ENCODE results near the gene ARHGAP30. TPM values are rescaled to one million over a fixed set of nuclear protein-coding genes. Genes with fewer than 3 reads are reported as not detected.
A peak's percentile ranks its signal among the peaks of the same experiment; 100 is the strongest.

Gene ARHGAP30
- total RNA-seq, 6 experiments from 2014 or later, result not detected

DNA sequence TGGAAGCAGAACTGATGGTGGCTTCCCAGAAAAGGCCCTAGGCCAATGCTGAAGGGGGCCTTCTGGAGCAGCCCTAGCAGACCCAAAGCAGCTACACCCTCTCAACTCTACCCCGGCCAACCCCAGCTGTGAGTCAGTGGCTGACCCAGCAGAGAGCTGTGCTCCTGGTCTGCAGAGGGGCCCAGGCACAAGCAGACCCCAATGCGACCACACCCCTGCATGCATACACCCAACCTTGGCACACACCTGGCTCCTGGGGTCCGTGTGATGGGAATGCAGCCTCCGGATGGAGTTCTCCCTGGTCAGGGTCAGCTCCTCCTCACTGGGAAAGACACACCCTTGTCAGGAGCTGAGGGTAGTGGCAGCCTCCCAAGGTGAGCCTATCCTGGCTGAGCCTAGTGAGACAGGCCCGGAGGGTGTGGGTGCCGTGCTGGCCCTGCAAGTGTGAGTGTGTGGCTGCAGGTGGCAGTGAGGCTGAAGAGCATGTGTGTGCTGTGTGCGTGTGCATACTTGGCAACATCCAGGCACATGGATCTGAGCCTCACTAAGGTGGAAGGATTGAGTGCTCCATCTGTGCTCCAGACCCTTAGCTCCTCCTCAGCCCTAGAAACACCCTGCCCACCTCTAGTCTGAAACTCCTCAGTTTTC, 3.9 kb upstream of the ARHGAP30 start:
- Mint-ChIP-seq H3K27me3 (ENCODE audit: insufficient read depth) (peaks cover 2% of the 10 kb centered on the region), H3K4me1 (ENCODE audit: low read depth) (no peaks in the 10 kb centered on the region), H3K4me3 (no peak overlapping the region), H3K36me3 (ENCODE audit: low read depth) (no peaks in the 10 kb centered on the region), H3K27ac (no peak overlapping the region), H3K9me3 (no peaks in the 10 kb centered on the region)
- no peak for DNase-seq
- TF ChIP-seq, protein P1, sequence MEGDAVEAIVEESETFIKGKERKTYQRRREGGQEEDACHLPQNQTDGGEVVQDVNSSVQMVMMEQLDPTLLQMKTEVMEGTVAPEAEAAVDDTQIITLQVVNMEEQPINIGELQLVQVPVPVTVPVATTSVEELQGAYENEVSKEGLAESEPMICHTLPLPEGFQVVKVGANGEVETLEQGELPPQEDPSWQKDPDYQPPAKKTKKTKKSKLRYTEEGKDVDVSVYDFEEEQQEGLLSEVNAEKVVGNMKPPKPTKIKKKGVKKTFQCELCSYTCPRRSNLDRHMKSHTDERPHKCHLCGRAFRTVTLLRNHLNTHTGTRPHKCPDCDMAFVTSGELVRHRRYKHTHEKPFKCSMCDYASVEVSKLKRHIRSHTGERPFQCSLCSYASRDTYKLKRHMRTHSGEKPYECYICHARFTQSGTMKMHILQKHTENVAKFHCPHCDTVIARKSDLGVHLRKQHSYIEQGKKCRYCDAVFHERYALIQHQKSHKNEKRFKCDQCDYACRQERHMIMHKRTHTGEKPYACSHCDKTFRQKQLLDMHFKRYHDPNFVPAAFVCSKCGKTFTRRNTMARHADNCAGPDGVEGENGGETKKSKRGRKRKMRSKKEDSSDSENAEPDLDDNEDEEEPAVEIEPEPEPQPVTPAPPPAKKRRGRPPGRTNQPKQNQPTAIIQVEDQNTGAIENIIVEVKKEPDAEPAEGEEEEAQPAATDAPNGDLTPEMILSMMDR (IDR thresholded peaks at IDR 0.05), result no peak

DNA sequence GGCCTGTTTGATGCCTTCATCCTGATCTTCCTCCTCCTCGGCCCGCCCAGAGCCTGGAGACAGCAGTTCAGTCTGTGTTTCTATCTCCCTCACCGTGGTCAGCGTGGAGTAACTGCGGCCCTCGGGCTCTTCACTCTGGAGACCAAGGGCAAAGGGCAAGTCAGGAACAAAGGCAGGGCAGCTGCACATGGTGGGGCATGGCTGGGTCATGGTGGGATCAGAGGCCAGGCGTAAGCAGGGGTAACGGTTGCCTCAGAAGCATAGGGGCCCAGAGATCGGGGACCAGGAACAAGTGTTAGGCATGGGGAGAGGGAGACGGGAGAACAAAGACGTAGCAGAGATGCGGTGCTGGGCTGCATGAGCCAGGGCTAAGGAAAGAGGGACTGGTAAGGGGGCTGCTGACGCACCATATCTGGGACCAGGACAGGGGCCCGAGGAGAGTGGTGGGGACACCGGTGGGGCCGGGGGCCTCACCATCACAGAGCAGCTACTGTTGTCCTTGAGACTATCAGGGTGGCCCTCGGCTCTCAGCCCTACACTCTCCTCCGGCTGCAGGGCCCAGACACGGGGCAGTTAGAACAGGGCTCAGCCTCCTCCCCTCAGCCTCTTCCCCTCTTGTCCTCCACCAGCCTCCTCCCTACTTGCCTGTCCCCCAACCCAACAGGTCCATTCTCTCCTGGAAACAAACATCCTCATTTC, 3.2 kb upstream of the ARHGAP30 start:
- Mint-ChIP-seq H3K4me1 (ENCODE audit: low read depth) (peaks cover 5% of the 10 kb centered on the region; the same call in 1 of the 2 replicates), H3K27ac (no peak overlapping the region), H3K36me3 (ENCODE audit: low read depth) (no peaks in the 10 kb centered on the region), H3K9me3 (no peaks in the 10 kb centered on the region), H3K4me3 (no peak overlapping the region), H3K27me3 (ENCODE audit: insufficient read depth) (peaks cover 2% of the 10 kb centered on the region)
- DNase-seq, result no peak
- TF ChIP-seq, protein P1 (IDR thresholded peaks at IDR 0.05), result no peak

DNA sequence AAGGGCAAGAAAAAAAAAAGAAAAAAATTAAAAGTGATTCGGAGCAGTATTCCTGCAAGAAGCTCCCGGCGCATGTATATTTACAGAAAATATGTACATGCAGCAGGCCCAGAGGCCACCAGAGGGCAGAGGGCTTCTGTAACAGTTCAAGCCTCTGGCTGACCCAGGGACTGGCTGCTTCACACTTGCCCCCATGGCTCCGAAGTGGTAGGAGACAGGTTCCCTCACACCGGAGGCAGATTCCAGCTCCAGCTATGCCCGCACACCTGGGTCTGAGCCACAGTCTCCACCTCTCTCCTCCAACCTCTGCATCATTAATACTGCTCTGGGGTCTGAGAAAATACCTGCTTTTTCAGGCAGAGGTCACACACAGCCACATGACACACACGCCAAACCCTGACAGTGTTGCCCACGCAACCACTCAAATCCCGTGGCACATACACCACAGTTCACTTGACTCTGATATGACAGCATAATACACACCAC, 2.2 kb upstream of the ARHGAP30 start:
- H3K36me3 Mint-ChIP-seq (ENCODE audit: low read depth), result no peaks in the 10 kb centered on the region
- peak; percentile 28 for DNase-seq
- peaks cover 5% of the 10 kb centered on the region; the same call in 1 of the 2 replicates for H3K4me1 Mint-ChIP-seq (ENCODE audit: low read depth)
- no peak overlapping the region for H3K27ac Mint-ChIP-seq
- no peak overlapping the region for H3K4me3 Mint-ChIP-seq
- no peaks in the 10 kb centered on the region for H3K9me3 Mint-ChIP-seq
- TF ChIP-seq, protein P1 (IDR thresholded peaks at IDR 0.05), result peak; percentile 79
- H3K27me3 Mint-ChIP-seq (ENCODE audit: insufficient read depth), result peaks cover 3% of the 10 kb centered on the region

DNA sequence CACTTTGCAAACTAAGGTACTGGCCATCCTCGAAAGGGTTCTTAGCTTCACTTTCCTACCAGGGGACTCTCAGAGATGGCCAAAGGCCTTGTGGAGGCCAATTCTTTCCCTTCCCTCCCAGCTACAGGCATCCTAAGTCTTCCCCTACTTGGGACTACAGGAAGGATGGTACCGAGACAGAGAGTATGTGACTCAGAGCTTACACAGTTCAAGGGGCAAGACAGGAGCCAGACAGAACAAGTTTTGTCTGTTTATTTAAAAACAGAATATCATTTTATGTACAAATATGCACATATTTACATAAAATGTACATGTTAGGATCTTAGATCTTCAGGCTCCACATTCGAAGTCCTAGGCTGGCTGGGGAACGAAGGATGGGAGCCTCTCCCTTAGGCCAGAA, 1.1 kb upstream of the ARHGAP30 start:
- TF ChIP-seq, protein P1 (IDR thresholded peaks at IDR 0.05), result no peak
- H3K27me3 Mint-ChIP-seq (ENCODE audit: insufficient read depth), result peaks cover 3% of the 10 kb centered on the region
- no peak for DNase-seq
- peaks cover 5% of the 10 kb centered on the region; the same call in 1 of the 2 replicates for H3K4me1 Mint-ChIP-seq (ENCODE audit: low read depth)
- H3K27ac Mint-ChIP-seq, result no peak overlapping the region
- no peaks in the 10 kb centered on the region for H3K9me3 Mint-ChIP-seq
- H3K36me3 Mint-ChIP-seq (ENCODE audit: low read depth), result no peaks in the 10 kb centered on the region
- no peak overlapping the region for H3K4me3 Mint-ChIP-seq

DNA sequence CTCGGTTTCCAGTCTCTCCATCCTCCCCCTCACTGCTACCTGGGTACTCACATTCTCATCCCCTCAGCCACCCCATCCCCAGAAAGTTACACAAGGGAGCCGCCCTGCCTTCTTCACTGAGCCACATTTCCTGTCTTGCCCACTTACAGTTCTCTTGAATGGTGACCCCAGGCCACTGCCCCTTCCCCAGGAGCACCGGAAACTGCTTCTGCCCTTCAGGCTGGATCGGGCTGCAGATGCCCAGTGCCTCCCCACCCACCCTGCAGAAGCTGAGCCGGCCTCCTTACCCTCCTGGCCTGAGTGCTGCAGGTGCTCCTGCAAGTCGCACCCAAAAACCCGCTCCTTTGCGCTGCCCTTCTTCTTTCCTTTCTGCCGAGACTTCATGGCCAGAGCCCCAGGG, 450 bp downstream of the ARHGAP30 start:
- Mint-ChIP-seq H3K27me3 (ENCODE audit: insufficient read depth) (peaks cover 11% of the 10 kb centered on the region), H3K4me1 (ENCODE audit: low read depth) (peaks cover 5% of the 10 kb centered on the region; the same call in 1 of the 2 replicates), H3K27ac (no peak overlapping the region), H3K9me3 (no peaks in the 10 kb centered on the region), H3K36me3 (ENCODE audit: low read depth) (no peaks in the 10 kb centered on the region), H3K4me3 (no peak overlapping the region)
- DNase-seq, result no peak
- TF ChIP-seq, protein P1 (IDR thresholded peaks at IDR 0.05), result no peak

All from HFFc6 (cell line).